Activated CD4-positive, alpha-beta T cell treated with anti-CD3 and anti-CD28 coated beads for 4 hours (primary cell): ENCODE measurements around the gene GLRX.

Experiments
- DNase-seq, 2 donors: peaks; one replicate each; pipeline ENCODE4 v3.0.0-alpha.2; 2020

The GLRX gene

GRCh38 chr5:95773335-95774059 is 49.0 kb downstream of the GLRX start:
- DNase-seq, result no peak

GRCh38 chr5:95771892-95772291 is 50.6 kb downstream of the GLRX start:
- no peak for DNase-seq

DNA sequence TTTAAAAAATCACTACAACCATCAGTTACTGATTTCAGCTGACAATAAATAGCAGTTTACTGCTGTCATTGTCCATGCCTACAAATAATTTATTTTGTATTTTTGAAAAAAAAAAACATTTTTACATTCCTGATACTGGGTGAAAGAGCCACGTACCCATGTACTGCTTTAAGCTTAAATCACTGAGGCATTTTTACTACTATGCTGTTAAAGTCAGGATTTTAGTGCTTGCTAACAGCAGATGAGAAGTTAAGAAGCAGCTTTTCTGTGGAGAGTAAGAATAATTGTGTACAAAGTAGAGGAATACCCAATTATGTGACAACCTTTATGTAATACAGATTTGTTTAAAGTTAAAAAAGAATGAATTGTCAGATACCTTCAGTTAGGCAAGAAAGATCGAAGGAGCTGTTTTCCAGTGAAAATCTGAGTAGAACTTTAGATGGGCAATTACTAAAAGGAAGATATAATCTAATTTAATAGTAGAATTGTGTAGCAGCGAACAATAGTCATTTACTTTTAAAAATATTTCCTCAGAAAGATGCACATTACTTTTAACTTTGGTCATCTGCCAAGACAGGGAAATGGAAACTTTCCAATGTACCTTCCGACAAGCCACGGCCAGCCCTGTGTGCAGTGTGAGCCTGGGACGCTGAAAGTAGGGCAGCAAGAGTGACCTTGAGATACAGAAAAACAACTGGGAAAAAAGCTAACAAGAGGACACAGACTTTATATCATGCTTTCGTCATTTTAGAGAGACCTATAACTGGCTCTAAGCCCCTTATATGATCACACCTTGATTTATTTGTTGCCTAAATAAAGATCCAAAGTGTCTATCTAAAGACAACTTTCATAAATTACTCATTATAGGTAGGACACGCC is 51.5 kb downstream of the GLRX start:
- no peak for DNase-seq

- DNase-seq, result no peak
These were observed 53.8 kb downstream of the GLRX start for GRCh38 chr5:95768731-95769130.

GRCh38 chr5:95763941-95764340 is 58.6 kb downstream of the GLRX start:
- no peak for DNase-seq
